Endothelial cell of umbilical vein (primary cell): ENCODE data around the gene JUP. TPM values are rescaled to one million over a fixed set of nuclear protein-coding genes. Genes with fewer than 3 reads are reported as not detected.

ENCODE experiments used
- BruUV-seq: library from RNA; stranded (reverse); fragments of 400-500 nt; replicated peaks from 2 replicates; lab custom pipeline; 2021; lab: Mats Ljungman, UMichigan
- CTCF ChIA-PET: fragments of 300-600, 350-600 bp; sonication (Branson Sonifier 250); formaldehyde crosslinking; loops from one replicate; lab custom pipeline; 2021; ENCODE audit warnings: antibody characterized with exemption, inconsistent platforms; lab: Charles Lee
- POLR2A ChIA-PET: fragments of 300-600, 350-600 bp; sonication (Branson Sonifier 250); formaldehyde crosslinking; loops from one replicate; lab custom pipeline; 2021; ENCODE audit warnings: antibody characterized with exemption, inconsistent platforms; lab: Charles Lee
- DNase-seq: peaks from one replicate; pipeline ENCODE4 v3.0.0-alpha.2; 2011; ENCODE audit warnings: low read depth, low spot score
- FAIRE-seq: peaks from 2 replicates; lab custom pipeline; 2011; peaks lifted over from hg19 to GRCh38; lab: Jason Lieb, UNC
- H2AFZ ChIP-seq: 2 replicates; pipeline ENCODE4 v1.6.0; 2012; ENCODE audit warnings: low read depth, low read length, control low read depth, inconsistent platforms
- H3K27ac ChIP-seq: 2 replicates; pipeline ENCODE4 v1.5.1; 2011; ENCODE audit warnings: low read depth, mild to moderate bottlenecking, control low read depth, low read length, moderate library complexity; ENCODE audit not compliant: insufficient read depth
- H3K27me3 ChIP-seq, 2 experiments: 2 replicates each; pipeline versions ENCODE4 v1.6.0 to v1.6.1; 2011; ENCODE audit warnings: low read length in 2 of 2, mixed read lengths in 1 of 2; ENCODE audit not compliant: control insufficient read depth in 2 of 2, insufficient read depth in 2 of 2
- H3K36me3 ChIP-seq, 2 experiments: 2 replicates in 1 of 2; 3 replicates in 1 of 2; pipeline ENCODE4 v1.5.1; 2011; ENCODE audit warnings: low read length in 2 of 2, mild to moderate bottlenecking in 1 of 2, moderate library complexity in 1 of 2; ENCODE audit not compliant: control insufficient read depth in 2 of 2, insufficient read depth in 2 of 2; ENCODE audit errors: extremely low read depth in 1 of 2
- H3K4me1 ChIP-seq: 3 replicates; pipeline ENCODE4 v1.5.1; 2011; ENCODE audit warnings: mild to moderate bottlenecking, low read length; ENCODE audit not compliant: control insufficient read depth, insufficient read depth; ENCODE audit errors: extremely low read depth
- H3K4me2 ChIP-seq: 2 replicates; pipeline ENCODE4 v1.6.1; 2011; ENCODE audit warnings: low read length, control low read depth, mixed read lengths; ENCODE audit not compliant: insufficient read depth
- H3K4me3 ChIP-seq, 3 experiments: fragments of 200-600 bp in 1 of 3; sonication (generic), shearing (Covaris generic) in 1 of 3; replicated peaks in 1 of 3; 2 replicates each; pipeline ENCODE4 v1.5.1; 2011 to 2016; ENCODE audit warnings: control low read depth in 3 of 3, low read length in 3 of 3, mild to moderate bottlenecking in 2 of 3, inconsistent platforms in 1 of 3, low read depth in 1 of 3, moderate library complexity in 1 of 3; ENCODE audit not compliant: insufficient read depth in 1 of 3
- H3K79me2 ChIP-seq: 2 replicates; pipeline ENCODE4 v1.6.0; 2012; ENCODE audit warnings: low read length, inconsistent platforms; ENCODE audit not compliant: control insufficient read depth, insufficient read depth
- H3K9ac ChIP-seq: replicated peaks from 2 replicates; pipeline ENCODE3; 2011; ENCODE audit warnings: low read length, control low read depth; ENCODE audit not compliant: insufficient read depth; ENCODE audit errors: extremely low read depth
- H3K9me1 ChIP-seq: replicated peaks from 3 replicates; pipeline ENCODE4 v1.6.0; 2011; ENCODE audit warnings: mild to moderate bottlenecking, low read length; ENCODE audit not compliant: control insufficient read depth, insufficient read depth; ENCODE audit errors: extremely low read depth
- H3K9me3 ChIP-seq: replicated peaks from 2 replicates; pipeline ENCODE4 v1.5.1; 2012; ENCODE audit warnings: low read length, inconsistent platforms; ENCODE audit not compliant: control insufficient read depth, insufficient read depth
- H4K20me1 ChIP-seq: replicated peaks from 2 replicates; pipeline ENCODE3; 2011; ENCODE audit warnings: mild to moderate bottlenecking, low read length; ENCODE audit not compliant: control insufficient read depth, insufficient read depth; ENCODE audit errors: extremely low read depth
- EZH2 ChIP-seq: IDR thresholded peaks from 2 replicates; pipeline ENCODE4 v1.6.1; 2012; ENCODE audit warnings: borderline replicate concordance, low read depth, mild to moderate bottlenecking, moderate library complexity, low read length, inconsistent platforms; ENCODE audit not compliant: severe bottlenecking
- FOS ChIP-seq: IDR thresholded peaks from 2 replicates; pipeline ENCODE4 v1.6.1; 2011; ENCODE audit warnings: mild to moderate bottlenecking, low read length, moderate library complexity, borderline replicate concordance; ENCODE audit not compliant: insufficient read depth
- GATA2 ChIP-seq: IDR thresholded peaks from 2 replicates; pipeline ENCODE4 v1.7.0; 2011; ENCODE audit warnings: low read depth, mild to moderate bottlenecking, moderate library complexity, mixed read lengths, low read length; ENCODE audit not compliant: insufficient read length, insufficient read depth
- JUN ChIP-seq: IDR thresholded peaks from 2 replicates; pipeline ENCODE4 v1.6.1; 2011; ENCODE audit warnings: borderline replicate concordance, low read depth; ENCODE audit not compliant: insufficient read length, insufficient read depth
- MYC ChIP-seq: IDR thresholded peaks from one replicate; pipeline ENCODE4 v1.6.1; 2011; ENCODE audit warnings: mild to moderate bottlenecking, low read depth, low read length
- POLR2A ChIP-seq: IDR thresholded peaks from 2 replicates; pipeline ENCODE4 v1.6.1; 2012; ENCODE audit warnings: low read depth, mild to moderate bottlenecking, control low read depth, low read length
- POLR2AphosphoS5 ChIP-seq: IDR thresholded peaks from 2 replicates; pipeline ENCODE4 v1.6.1; 2012; ENCODE audit warnings: low read depth, mild to moderate bottlenecking, control low read depth, low read length, moderate library complexity; ENCODE audit not compliant: insufficient read depth
- dilution Hi-C: fragments of 300-500 bp; cut with MboI; formaldehyde crosslinking; loops from one replicate; pipeline ENCODE4 v1.15.0; 2019; ENCODE audit warnings: low sequenced_read_pairs; ENCODE audit not compliant: extremely low pct_ligation_motif_present
- intact Hi-C: fragments of 100-400 bp; cut with micrococcal nuclease; formaldehyde crosslinking; loops from one replicate; pipeline ENCODE4 v1.10.0; 2022
- polyA plus RNA-seq, 4 experiments: library from polyadenylated mRNA; depleted of rRNA in 3 of 4; stranded (reverse) in 3 of 4; unstranded in 1 of 4; fragments of >200 nt; gene quantifications; 2 replicates each; pipeline versions ENCODE4 v1.2.1 to v1.2.3, GENCODE V29; 2011 to 2012; ENCODE audit warnings: missing spikeins in 1 of 4
- total RNA-seq: library from RNA; stranded (reverse); gene quantifications from 2 replicates; pipeline ENCODE4 v1.2.3, GENCODE V29; 2021
- TF ChIP-seq, protein P1 (sequence below): IDR thresholded peaks from 2 replicates; pipeline ENCODE4 v1.6.1; 2011; ENCODE audit not compliant: insufficient read depth, insufficient read length
- TF ChIP-seq, protein P2 (sequence below), 2 donors: IDR thresholded peaks; 1 replicate in 1 of 2; 2 replicates in 1 of 2; pipeline ENCODE4 v1.5.1; 2011; ENCODE audit warnings: low read length in 2 of 2, mild to moderate bottlenecking in 2 of 2, moderate library complexity in 2 of 2, control low read depth in 1 of 2, inconsistent platforms in 1 of 2, low read depth in 1 of 2; ENCODE audit not compliant: insufficient read depth in 1 of 2; ENCODE audit errors: extremely low read depth in 1 of 2

The JUP gene
- total and polyA plus RNA-seq, 2 donors (not counting 3 experiments of a cell fraction or from before 2014, with no cell fraction given), result 98.0 to 171 TPM

DNA sequence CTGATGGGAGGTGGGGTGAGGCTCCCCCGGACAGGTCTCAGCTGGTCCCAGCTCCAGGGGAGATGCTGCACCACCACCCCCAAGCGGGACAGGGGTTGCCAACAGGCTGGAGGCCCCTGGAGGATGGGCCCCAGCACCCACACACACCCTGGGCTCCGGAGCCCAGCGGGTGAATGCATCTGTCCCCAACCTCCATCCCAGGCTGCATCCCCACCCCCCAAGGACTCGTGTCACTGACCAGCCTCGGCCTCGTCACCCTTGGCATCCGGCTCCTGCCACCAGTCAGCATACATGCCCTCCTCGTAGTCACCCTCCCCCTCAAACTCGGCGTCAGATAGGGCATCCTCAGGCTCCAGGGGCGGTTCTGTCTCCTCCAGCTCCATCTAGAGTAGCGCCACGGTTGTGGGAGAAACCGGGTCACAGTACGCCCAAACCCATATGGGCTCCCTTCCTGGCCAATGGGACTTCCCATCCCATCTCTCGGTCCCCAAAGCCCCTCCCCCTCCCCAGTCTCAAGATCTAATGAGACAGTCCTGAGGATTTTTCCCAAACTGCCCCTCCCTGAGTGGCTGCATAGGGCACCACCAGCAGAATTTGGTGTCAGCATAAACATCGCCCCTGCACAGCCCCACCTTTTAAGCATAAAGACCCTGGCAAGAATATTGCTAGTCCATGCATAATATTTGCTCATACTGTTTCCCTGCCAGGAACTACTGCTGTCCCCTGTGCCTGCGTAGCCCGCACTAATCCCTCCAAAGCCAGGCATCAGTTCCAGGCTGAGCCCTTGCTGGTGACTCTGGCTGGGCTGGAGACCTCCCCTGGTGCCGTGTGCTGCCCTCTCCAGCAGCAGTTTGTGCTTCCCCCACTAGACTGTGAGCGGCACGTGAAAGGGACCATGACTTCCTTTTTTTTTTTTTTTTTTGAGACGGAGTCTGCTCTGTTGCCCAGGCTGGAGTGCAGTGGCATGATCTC, 16.8 kb upstream of the JUP start:
- CTCF ChIA-PET, result interaction anchor here (1.1 to 9.8 kb wide), 9 partner anchors 17 to 66 kb away, joined by 3 to 98 read pairs (median 23); partner anchors contain the start of gene JUP
- dilution Hi-C loops (loop anchor here (10.0 kb wide), 1 partner anchor 59 kb away; no protein-coding TSS in a partner anchor), intact Hi-C loops (no loop called here)
- no peak overlapping the region for H3K4me2 ChIP-seq
- DNase-seq (no peak), FAIRE-seq (no peak)
- H3K36me3 ChIP-seq, result peaks cover 0 to 2% of the 10 kb centered on the region in 2 experiments
- H3K79me2 ChIP-seq, result no peaks in the 10 kb centered on the region
- TF ChIP-seq MYC (no peak), JUN (no peak), FOS (no peak), GATA2 (no peak), POLR2AphosphoS5 (no peak), POLR2A (no peak), EZH2 (no peak)
- TF ChIP-seq, protein P1, sequence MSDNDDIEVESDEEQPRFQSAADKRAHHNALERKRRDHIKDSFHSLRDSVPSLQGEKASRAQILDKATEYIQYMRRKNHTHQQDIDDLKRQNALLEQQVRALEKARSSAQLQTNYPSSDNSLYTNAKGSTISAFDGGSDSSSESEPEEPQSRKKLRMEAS, result no peak
- TF ChIP-seq, protein P2, sequence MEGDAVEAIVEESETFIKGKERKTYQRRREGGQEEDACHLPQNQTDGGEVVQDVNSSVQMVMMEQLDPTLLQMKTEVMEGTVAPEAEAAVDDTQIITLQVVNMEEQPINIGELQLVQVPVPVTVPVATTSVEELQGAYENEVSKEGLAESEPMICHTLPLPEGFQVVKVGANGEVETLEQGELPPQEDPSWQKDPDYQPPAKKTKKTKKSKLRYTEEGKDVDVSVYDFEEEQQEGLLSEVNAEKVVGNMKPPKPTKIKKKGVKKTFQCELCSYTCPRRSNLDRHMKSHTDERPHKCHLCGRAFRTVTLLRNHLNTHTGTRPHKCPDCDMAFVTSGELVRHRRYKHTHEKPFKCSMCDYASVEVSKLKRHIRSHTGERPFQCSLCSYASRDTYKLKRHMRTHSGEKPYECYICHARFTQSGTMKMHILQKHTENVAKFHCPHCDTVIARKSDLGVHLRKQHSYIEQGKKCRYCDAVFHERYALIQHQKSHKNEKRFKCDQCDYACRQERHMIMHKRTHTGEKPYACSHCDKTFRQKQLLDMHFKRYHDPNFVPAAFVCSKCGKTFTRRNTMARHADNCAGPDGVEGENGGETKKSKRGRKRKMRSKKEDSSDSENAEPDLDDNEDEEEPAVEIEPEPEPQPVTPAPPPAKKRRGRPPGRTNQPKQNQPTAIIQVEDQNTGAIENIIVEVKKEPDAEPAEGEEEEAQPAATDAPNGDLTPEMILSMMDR (IDR thresholded peaks at IDR 0.05; ENCODE audit: extremely low read depth in 1 of 2, insufficient read depth in 1 of 2, low read depth in 1 of 2, low read length in 2 of 2), result no peak
- H3K9me3 ChIP-seq, result no peaks in the 10 kb centered on the region
- H3K9me1 ChIP-seq, result no peaks in the 10 kb centered on the region
- H3K27me3 ChIP-seq, result no peaks in the 10 kb centered on the region
- H3K4me3 ChIP-seq, result no peak overlapping the region
- peaks cover 8% of the 10 kb centered on the region for H3K4me1 ChIP-seq
- H4K20me1 ChIP-seq, result no peaks in the 10 kb centered on the region
- H3K9ac ChIP-seq, result no peak overlapping the region
- H3K27ac ChIP-seq, result no peak overlapping the region
- H2AFZ ChIP-seq, result no peak overlapping the region
- POLR2A ChIA-PET, result interaction anchor here (0.6 kb wide), 1 partner anchor 49 kb away, joined by 3 read pairs; no protein-coding TSS in a partner anchor
- BruUV-seq, result no TSS peak
